HG03159 (cell line): ENCODE measurements around the gene KRTAP2-1.
"Not testable (repeated sequence)": the region's sequence is repeated elsewhere in the genome, so short reads cannot be mapped to it uniquely, and the experiment has no call there.

Experiments used
- ATAC-seq: cut with Tn5 transposase; IDR thresholded peaks from one replicate; pipeline ENCODE4 v1.9.1; 2021; ENCODE audit warnings: mild to moderate bottlenecking, moderate library complexity; ENCODE audit not compliant: unreplicated experiment

KRTAP2-1 gene

DNA sequence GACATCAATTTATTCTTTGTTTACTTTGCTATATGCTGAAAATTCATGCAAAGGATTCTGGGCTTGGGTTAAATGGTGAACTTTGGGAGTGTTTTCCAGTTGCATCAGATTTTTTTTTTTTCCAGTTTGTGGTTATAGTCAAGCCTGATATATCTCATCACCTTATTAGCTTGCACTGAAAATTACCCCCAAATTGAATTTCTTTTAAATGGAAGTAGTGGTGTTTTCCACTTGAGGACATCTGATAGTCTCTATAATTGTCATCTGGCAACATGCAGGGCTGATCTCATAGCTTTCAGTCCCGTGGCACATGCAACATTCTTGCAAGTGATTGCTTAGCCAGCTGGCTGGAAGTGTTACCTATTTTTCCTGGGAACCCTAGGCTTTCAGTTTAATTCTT lies 33.5 kb downstream of the KRTAP2-1 start:
- ATAC-seq = no peak

DNA sequence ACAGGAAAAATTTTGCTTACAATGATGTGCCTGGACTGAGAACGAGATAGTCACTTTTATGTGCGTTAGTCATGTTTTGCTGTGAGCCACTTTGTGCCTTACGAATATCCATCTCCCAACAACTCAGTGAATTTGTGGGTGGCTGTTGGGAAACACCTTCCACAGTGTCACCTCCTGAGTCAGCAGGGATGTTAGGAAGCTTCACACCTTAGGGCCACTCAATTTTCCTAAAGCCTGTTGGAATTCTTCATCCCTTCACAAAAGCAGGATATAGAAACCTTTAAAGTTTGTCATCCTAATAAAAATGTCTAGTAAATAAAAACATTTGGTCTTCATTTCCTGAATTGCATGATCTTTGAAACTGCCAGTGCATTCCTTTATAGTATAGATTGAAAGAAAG lies 33.9 kb downstream of the KRTAP2-1 start:
- no peak for ATAC-seq

DNA sequence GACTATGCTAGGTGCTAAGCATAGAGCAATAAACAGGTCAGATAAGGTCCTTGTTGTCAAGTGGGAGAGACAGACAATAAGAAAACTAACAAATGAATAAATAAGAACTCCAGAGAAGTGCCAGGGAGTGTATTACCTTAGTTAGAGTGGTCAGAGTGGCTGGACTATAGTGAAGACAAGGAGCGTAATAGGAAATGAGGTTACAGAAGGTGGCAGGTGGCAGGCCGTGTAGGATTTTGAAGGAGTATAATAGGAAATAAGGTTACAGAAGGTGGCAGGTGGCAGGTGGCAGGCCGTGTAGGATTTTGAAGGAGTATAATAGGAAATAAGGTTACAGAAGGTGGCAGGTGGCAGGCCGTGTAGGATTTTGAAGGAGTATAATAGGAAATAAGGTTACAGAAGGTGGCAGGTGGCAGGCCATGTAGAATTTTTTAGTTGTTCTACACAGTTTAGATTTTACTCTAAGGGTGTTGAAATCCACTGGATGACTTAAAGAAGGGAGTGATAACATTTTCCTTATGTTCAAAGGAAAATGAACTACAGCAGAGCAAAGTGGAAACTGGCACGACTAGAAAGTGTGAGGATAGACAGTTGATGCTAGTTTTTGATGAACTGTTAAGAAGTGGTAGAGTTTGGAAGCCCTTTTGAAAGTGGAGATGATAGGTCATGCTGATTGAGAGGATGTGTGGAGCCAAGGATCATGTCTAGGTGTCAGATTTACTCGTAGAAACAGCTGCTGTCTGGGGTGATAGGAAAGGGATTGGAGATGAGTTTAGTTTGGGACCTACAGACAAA lies 34.6 kb downstream of the KRTAP2-1 start:
- no peak for ATAC-seq

DNA sequence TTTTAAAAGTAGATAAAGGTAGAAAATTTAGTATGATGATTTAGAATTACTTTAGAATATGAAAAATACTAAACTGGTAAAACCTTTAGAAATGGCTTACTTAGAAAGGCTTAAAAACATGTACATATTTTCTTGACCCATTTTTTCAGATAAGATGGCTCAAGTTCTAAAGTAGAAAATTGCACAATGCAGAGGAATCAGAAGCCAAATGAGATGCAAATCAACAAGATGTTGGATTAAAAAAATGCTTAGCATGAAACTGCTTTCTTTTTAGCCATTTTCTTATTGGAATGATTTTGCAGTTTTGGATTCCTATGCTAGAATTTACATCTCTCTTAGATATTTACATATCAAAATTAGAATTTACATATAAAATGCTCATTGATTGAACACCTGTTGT lies 36.7 kb downstream of the KRTAP2-1 start:
- no peak for ATAC-seq

DNA sequence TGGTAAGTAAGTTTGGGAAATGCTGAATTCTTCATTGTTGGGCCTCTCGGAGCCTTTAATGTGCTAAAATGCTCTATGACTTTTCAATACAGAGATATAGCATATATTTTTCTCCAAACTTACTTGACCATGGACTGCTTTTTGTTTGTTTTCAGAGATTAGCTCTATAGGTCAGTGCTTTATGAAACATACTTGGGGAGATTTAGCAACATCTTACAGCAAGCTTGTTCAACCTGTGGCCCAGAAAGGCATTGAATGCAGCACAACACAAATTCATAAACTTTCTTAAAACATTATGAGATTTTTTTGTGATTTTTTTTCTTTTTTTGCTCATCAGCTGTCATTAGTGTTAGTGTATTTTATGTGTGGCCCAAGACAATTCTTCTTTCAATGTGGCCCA lies 37.2 kb downstream of the KRTAP2-1 start:
- ATAC-seq = no peak

DNA sequence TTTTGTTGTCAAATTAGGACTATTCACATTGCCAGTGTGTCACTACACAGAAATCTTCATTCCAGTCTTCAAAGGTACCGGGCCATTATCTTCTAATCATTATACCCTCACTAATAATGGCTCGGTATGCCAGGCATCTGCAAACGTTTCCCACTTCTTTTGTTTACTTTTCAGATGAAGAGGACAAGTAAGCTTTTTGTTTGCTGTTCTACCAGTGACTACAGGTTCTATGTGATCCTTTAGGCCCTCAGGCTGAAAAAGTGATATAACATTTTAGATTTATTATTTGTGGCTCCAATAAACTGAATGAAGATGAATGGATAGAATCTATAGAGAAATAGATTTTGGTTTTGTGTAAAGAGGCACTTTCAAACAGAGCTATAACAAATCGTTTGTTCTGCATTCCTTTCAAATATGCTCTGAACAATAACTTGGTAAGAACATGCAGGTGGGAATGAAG lies 37.8 kb downstream of the KRTAP2-1 start:
- no peak for ATAC-seq

DNA sequence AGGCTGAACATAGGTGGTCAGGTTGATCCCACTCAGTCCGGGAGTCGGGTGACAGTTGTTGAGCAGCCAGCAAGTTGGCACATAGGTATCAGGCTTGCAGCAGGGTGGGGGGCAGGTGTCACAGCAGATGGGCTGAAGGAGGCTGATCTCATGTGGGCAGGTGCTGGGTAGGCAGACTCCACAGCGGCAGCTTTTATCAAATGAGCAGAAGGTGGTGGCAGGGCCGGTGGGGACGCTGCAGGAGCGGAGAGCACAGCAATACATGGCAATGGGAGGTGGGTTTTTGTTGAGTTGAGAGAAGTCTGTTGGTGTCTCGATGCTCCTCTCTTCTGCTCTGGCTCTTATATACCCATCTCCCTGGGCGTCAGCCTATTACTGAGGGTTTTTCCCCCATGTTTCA lies 38.3 kb downstream of the KRTAP2-1 start, which contains the start of gene KRTAP3-1:
KRTAP3-1 (minus strand) TSS at position 318 of the 400 bp plus-strand sequence; CDS start at position 264, 54 bp downstream.
- no peak for ATAC-seq

DNA sequence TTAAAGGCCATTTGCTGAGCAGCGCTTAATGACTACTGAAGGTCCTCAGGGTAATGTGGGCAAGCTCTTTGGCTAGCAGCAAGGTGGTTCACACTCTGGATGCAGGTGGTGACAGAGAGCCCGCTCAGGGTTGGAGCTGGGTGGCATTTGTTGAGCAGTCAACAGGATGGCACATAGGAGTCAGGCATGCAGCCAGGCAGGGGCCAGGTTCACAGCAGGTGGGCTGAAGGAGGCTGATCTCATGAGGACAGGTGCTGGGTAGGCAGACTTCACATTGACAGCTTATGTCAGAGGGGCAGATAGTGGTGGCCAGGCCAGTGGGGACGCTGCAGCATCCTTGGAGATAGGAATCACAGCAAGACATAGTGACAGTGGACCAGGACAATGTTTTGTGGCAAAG lies 42.7 kb downstream of the KRTAP2-1 start:
- no peak for ATAC-seq

DNA sequence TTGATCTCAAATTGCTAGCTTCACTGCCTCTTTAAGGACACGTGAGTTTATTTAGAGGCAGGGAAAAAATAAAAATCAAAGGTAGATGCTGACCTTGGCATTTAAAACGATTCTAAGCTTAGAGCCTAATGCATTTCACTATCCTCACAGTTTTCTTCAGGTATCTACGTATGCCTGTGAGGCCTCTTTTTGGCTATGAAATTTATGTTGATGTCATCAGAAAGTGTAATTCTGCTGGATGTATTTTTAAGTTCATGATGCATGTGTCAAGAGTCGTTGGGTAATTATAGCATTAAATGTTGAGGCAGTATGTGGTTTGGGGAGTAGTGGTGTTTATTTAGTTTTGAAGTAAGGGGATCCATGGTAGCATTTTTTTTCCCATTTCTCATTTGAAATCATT lies 43.2 kb downstream of the KRTAP2-1 start:
- no peak for ATAC-seq

DNA sequence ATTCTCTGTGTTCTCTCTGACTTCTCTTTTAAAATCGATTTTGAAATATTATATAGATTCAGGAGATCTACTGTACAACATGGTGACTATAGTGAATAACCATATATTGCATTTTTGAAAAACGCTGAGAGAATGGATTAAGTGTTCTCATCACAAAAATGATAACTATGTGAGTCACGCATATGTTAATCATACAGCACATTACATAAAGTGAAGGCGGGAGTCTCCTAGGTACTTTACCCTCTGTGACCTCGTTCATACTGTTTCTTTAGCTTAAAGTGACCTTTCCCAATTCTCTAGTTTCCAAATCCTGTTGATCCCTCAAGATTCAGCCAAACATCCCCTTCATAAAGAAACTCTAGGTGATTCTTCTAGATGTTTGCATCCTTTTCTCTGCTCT lies 44.3 kb downstream of the KRTAP2-1 start:
- ATAC-seq = no peak

DNA sequence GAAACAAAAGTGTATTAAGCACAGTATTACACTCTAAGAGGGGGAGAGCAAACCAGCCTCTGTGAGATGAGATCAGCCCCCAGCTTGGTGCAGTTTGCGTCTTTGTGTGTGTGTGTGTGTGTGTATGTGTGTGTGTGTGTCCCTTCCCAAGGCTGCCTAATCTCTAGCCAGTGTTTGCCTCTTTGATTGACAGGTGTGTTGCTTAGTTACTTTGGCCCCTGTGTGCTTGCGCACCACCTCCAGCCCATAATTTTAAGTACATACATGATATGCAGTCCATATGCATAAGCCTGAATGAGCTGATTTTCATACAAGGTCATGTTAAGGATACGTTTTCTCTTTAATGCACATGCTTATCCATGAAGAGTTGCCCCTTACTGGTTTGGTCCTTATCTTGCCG lies 45.3 kb downstream of the KRTAP2-1 start:
- ATAC-seq = no peak

DNA sequence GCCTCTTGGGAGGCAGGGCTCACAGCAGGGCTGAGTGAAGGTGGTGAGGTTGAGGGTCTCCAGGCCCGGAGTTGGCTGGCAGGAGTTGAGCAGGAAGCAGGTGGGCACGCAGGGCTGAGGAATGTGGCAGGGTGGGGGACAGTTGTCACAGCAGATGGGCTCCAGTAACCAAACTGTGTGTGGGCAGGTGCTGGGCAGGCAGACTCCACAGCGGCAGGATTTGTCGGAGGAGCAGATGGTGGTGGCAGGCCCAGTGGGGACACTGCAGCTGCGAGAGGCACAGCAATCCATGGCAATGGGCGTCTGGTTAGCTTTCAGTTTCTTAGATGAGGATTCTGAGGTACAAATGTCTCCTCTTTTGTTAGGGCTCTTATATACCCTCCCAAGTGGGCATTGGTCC lies 47.6 kb downstream of the KRTAP2-1 start, which contains the start of gene KRTAP3-2:
KRTAP3-2 (minus strand) TSS at position 344 of the 400 bp plus-strand sequence; CDS start at position 291, 53 bp downstream.
- ATAC-seq = not testable (repeated sequence)

DNA sequence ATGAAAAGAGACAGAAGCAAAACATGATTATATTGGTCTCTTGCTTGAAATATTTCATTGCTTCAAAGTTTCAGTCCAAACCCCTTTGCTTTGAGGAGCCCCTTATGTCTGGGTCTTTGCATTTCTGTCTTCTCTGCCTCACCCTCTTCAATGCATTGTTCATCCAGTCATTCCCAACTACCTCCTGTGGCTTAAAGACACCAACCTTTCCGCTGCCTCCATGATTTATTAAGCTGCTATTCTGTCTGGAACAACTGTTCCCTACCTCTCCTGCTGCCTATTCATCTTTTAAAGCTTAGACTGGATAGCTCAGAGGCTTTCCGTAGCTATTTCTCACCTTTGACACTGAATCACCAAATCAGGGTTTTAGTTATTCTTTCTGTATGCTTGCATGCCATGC lies 49.8 kb downstream of the KRTAP2-1 start:
- no peak for ATAC-seq

DNA sequence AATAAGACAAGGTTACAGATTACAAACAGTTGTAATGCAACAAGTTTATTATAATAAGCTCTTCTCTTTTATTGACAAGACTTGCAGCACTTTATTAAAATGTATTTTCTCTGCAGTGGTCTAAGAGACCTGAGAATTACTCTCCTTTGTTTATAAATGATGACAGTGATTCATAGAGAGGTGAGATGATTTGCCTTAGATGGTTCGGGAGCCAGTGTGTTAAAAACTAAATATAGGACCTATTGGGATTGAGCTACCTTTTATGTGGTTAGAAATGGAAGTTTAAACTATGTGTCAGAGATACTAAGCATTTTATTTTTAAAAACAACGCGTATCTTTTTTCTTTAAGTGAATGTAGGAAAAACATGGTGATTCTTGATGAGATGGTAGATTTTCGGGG lies 50.3 kb downstream of the KRTAP2-1 start:
- ATAC-seq = no peak
